AML-193 (cell line): ENCODE measurements around the gene LSM12.
"Not testable (repeated sequence)": the region's sequence is repeated elsewhere in the genome, so short reads cannot be mapped to it uniquely, and the experiment has no call there.

Source experiments
- DNase-seq, 2 experiments: peaks; one replicate each; lab custom pipeline; 2025; lab: John Stamatoyannopoulos, UW

The LSM12 gene

DNA sequence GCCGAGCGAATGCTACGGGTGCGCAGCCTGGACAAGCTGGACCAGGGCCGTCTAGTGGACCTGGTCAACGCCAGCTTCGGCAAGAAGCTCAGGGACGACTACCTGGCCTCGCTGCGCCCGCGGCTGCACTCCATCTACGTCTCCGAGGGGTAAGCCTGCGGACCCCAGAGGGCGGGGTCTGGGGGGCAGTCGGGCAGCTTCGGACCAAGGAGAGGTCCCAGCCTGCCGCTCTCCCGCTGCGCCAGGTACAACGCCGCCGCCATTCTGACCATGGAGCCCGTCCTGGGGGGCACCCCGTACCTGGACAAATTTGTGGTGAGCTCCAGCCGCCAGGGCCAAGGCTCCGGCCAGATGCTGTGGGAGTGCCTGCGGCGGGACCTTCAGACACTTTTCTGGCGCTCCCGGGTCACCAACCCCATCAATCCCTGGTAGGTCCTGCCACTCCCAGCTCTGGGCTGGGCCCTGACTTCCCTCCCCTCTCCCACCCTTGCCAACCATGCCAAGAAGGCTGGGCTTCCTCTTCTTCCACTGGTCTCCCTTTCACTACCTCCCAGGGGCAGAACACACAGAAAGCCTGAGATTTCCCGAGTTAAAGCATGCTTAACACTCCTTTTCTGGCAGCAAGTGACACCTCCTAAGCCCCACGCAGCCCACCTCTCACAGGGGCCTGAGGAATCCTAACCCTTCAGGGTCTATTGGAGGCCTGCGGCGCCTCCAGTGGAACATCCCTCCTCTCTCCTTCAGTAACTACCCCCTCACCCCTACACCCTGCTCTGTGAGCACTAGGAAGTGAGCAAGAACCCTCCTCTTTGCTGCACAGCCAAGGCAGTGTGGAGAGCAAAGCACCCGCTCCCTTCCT lies 58.9 kb downstream of the LSM12 start:
- no peak for DNase-seq

DNA sequence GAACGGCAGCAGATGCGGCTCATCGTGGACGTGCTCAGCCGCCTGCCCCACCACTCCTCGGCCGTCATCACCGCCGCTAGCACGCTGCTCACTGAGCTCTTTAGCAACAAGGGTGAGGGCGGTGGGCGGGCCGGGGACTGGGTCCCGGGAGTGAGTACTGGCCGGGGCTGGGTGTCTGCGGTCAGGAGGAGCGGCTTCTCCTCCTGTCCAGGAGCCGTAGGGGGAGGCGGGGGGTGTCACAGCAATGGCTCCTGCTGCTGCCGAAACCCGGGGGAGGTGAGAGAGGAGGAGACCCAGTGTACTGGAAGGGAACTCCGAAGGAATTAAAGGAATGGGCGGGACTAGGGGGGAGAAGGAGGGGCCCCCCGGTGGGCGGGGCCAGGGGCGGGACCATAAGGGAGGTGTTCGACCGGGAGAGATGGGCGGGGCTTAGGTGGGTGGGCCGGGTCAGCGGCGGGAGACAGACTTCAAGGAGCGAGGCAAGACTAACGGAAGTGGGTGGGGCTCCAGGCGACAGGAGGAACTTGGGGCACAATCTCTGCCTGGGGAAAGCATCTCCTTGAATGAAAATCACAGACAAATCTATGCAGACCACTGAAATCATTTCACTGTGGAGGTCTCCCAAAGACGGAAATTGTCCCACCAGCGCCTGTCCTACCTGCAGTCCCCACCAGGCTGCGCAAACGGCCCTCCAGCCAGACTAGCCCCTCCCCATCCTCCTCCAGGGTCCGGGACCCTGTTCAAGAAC lies 59.7 kb downstream of the LSM12 start:
- DNase-seq = peak in 1 of 2 experiments; percentile 5

GRCh38 chr17:44006272-44006597 lies 60.2 kb downstream of the LSM12 start:
- DNase-seq = no peak

DNA sequence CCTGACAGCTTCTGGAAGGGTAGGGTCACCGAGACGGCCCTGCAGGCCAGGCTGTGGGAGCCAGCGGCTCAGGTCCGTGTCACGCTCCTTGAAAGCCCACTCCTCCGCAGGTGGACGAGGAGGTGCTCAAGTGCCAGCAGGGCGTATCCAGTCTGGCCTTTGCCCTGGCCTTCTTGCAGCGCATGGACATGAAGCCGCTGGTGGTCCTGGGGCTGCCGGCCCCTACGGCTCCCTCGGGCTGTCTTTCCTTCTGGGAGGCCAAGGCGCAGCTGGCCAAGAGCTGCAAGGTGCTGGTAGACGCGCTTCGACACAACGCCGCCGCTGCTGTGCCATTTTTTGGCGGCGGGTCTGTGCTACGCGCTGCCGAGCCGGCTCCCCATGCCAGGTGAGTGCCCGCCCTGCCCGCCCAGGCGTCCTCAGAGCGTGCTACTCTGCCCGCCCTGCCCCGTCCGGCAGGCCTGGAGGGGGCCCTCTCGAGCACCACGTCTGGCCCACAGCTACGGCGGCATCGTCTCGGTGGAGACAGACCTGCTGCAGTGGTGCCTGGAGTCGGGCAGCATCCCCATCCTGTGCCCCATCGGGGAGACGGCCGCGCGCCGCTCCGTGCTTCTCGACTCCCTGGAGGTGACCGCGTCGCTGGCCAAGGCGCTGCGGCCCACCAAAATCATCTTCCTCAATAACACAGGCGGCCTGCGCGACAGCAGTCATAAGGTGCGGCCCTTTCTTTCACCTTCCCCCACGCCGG lies 60.8 kb downstream of the LSM12 start:
- DNase-seq = no peak

- no peak for DNase-seq
Observed at GRCh38 chr17:44004761-44005526, 61.5 kb downstream of the LSM12 start.

- no peak for DNase-seq
Observed at GRCh38 chr17:44004077-44004760, 62.3 kb downstream of the LSM12 start, which contains the start of gene NAGS. TSS of gene NAGS (plus strand) at chr17:44004622. CDS start at chr17:44004664, 42 bp downstream.

DNA sequence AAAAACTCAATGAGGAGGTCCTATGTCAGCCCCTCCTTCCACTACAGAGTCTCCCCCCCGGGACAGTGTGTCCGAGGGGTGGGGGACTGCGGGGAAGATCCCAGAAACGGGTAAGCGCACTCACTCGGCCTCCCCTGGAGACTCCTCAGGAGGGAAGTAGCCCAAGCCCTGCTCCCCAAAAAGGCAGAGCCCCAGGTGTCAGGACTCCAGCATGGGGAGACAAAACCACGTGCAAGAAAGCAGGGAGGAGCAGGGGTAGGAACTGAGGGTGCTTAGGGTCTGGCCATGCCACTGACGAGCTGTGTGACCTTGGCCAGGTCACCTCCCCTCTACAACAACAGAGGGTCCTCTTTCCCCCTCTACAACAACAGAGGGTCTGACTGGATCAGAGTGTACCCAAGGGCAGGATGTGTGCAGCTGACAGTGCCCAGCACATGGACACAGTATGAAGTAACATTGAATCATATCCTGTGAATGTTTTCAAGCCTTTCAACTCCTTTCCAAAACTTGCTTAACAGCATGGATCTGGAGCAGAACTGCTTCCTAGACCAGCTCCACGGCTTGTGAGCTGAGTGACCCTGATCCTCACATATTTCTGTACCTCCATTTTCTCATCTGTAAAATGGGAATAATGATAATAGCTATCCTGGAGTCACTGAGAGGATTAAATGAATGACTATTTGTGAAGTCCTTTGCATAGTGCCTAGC lies 64.2 kb downstream of the LSM12 start:
- peak in 1 of 2 experiments; percentile 2 for DNase-seq

DNA sequence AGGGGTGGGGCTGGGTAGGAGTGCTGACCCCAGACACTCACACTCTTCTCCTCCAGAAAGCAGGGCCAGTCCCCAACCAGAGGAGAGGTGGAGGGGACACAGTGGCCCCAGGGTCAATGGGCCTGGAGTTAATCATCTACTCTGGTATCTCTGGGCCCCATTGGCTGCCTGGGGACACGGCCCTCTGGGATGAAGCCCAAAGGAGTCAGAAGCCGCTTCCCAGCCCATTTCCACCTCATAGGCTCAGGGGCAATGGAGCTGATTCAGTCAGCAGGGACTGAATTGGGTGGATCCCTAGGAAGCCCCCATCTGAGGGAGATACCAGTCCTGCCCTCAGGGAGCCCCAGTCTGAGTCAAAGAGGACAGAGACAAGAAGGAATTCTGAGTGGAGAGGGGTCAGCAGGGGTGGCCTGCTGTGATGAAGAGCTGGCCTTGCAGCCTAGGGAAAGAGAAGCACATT lies 65.0 kb downstream of the LSM12 start:
- DNase-seq = no peak

GRCh38 chr17:44000871-44001460 lies 65.5 kb downstream of the LSM12 start:
- DNase-seq = no peak

- DNase-seq = no peak
Observed at GRCh38 chr17:44000141-44000860, 66.2 kb downstream of the LSM12 start.

DNA sequence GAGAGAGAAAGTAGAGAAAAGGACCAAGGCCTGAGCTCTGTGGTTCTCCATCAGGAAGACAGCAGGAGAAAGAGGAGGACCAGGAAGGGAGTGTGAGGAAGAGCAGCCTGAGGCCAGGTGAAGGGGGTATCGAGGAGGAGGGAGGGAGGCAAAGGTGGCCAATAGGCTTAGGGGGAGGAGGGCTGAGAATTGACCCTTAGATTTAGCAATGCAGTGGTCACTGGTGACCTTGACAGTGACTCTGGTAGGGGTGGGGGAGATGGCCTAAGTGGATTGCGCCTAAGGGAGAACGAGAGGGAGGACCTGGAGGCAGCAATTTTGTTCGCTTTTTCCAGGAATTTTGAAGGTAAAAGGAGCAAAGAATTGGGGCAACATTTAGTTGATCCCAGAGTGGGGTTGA lies 67.4 kb downstream of the LSM12 start:
- DNase-seq = no peak

GRCh38 chr17:43998552-43998951 lies 67.9 kb downstream of the LSM12 start:
- peak; percentile 28 to 32 for DNase-seq

GRCh38 chr17:43997180-43997579 lies 69.3 kb downstream of the LSM12 start:
- not testable (repeated sequence) for DNase-seq

DNA sequence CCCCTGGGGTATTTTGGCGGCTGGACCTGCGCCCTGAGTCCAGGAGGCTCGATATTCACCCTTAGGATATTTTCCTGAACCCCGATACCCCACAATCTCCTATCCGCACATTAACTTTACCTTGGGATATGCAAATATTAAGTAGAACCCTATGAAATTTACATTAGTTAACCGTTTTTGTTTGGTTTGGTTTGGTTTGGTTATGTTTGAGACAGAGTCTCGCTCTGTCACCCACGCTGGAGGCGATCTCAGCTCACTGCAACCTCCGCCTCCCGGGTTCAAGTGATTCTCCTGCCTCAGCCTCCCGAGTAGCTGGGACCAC lies 71.4 kb downstream of the LSM12 start:
- DNase-seq = no peak

- peak; percentile 47 to 58 for DNase-seq
Observed at GRCh38 chr17:43994272-43995149, 72.0 kb downstream of the LSM12 start.

DNA sequence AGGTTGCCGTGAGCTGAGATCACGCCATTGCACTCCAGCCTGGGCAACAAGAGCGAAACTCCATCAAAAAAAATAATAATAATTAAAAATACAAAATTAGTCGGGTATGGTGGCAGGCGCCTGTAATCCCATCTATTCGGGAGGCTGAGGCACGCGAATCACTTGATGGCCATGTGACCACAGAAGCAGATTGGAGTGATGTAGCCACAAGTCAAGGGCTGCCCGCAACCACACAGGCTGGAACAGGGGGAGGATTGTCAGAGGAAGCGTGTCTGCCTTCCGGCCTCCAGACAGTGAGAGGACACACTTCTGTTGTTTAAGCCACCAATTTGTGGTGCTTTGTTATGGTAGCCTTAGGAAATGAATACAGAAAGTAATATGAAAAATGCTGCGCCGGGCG lies 73.8 kb downstream of the LSM12 start:
- no peak for DNase-seq

- DNase-seq = no peak
Observed at GRCh38 chr17:43988301-43988700, 78.2 kb downstream of the LSM12 start.
